NCI-H146 (cell line): ENCODE data around the gene GPX7.
A peak's percentile ranks its signal among the peaks of the same experiment; 100 is the strongest.

Source experiments
- DNase-seq: peaks from one replicate; lab custom pipeline; 2025; lab: John Stamatoyannopoulos, UW

GPX7 gene

DNA sequence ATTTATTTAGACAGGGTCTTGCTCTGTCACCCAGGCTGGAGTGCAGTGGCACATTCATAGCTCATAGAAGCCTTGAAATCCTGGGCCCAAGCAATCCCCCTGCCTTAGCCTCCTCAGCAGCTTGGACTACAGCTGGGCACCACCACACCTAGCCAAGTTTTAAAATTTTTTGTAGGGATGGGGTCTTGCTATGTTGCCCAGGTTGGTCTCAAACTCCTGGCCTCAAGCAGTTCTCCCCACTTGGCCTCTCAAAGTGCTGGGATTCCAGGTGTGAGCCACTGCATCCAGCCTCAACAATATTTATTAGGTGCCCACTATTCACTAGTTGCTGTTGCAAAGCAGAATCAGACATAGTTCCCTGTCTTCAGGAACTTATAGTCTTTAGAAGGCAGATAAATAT is 14.1 kb upstream of the GPX7 start:
- no peak for DNase-seq

DNA sequence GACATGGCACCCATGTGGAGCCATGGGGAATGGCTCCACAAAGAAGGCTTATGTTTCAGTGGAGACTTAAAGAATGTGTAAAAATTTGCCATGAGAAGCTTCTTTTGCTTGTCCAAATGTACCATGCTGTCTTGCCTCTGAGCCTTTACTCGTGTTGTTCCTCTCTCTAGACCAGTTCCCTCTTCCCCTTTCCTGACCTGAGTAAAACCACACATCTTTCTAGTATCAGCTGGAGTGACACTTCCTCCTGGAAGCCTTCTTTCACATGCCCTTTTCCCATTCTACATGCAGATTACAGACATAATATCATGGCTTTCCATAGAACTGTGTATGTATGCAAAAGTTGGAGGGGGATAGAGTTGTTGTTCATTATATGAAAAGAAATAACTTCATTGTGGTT is 13.6 kb upstream of the GPX7 start:
- no peak for DNase-seq

GRCh38 chr1:52590266-52590665 is 11.9 kb upstream of the GPX7 start:
- DNase-seq = peak; percentile 55

DNA sequence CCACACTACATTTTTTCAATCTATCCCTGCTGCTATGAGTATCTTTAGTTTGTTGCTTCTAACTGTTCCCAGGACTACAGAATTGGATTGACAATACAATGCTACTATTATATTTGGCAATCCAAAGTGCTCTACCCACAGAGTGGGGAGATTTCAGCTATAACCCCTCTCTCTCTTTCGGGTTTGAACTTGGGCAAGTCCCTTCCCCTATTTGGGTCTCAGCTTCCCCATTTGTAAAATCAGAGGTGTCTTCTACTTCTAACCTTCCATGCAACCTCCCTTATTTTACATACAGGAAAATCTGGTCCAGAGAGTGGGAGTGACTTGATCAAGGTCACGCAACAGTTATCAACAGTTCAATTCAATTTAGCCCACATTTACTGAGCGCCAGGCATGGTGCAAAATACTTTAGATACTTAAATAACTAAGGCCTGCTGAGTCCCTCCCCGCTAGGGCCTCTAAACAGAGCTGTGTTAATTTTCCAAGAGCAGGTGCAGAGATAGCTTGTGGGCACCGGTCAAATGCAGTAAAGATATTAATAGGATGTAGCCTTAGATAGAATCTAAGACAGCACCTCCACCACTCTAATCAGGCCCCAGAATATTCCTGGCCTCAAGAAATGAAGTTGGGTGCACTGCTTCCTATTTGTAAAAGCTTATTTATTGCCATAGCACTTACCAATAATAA is 9.4 kb upstream of the GPX7 start:
- DNase-seq = peak; percentile 27

DNA sequence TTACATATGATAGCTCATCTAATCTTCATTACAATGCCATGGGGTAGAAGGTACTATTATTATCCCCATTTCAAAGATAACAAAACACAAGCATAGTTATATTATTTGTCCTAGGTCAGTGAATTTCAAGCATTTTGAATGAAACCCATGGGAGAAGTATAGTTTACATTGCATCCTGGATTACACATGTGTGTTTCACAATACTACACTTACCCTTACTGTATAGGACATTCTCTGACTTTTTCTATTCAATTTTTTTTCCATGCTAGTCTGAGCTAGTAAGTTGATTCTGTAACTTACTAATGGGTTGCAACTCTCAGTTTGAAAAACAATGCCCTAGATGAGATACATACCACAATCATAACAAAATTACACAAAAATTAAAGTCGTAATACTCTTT is 8.7 kb upstream of the GPX7 start:
- no peak for DNase-seq

DNA sequence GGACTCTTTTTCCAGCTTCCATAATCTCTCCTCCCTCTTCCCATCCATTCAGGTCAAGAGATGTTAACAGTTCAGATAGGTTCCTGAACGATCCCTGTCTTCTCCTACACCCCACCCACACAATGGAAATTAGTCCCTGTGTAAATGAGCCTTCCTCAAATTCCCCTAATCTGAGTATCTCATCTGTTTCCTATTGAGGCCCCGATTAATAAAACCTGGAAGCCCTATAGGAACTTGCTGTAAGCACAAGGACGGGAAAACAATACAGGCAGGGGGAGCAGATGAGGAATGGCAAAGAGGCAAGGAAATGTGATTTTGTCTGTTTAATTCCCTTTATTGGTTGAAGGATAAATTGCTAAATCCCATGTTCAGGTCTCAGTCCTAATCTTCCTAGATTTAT is 7.1 kb upstream of the GPX7 start:
- DNase-seq = no peak

GRCh38 chr1:52597912-52598311 is 4.3 kb upstream of the GPX7 start:
- no peak for DNase-seq

DNA sequence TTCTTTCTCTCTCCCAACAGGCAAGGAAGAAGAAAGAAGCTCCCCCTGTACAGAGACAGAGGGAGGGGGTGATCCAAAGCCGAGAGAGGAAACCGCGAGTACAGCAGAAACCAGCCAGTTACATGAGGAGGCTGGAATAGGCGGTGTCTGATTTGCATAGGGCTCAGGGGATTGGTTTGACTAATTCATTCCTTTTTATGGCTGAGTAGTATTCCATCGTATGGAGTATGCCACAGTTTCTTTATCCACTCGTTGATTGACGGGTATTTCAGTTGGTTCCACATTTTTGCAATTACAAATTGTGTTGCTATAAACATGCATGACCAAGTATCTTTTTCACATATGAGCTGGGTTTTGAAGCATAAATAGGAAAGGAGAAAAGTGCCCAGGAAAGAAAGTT is 3.4 kb upstream of the GPX7 start:
- no peak for DNase-seq

- no peak for DNase-seq
Observed at GRCh38 chr1:52599236-52599635, 2.9 kb upstream of the GPX7 start.

DNA sequence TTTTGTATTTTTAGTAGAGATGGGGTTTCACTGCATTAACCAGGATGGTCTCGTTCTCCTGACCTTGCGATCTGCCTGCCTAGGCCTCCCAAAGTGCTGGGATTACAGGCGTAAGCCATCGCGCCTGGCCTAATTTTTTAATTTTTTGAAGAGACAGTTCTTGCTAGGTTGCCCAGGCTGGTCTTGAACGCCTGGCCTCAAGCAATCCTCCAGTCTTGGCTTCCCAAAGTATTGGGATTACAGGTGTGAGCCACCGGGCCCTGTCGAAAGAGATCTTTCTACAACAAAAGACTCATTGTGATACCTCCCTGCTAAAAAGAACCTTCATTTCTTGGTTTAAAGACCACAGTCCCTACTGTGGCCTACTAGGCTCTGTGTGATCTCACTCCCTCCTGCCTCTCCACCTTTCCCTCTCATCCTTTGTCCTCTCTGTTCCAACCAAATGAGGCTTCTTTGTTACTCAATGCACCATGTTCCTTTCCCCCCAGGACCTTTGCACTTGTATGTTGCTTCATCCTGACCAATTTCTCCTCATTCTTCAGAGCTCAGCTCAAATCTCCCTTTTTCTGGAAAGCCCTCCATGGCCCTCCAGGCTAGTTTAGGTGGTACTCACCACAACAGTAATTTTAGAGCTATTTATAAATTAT is 1.5 kb upstream of the GPX7 start:
- no peak for DNase-seq

DNA sequence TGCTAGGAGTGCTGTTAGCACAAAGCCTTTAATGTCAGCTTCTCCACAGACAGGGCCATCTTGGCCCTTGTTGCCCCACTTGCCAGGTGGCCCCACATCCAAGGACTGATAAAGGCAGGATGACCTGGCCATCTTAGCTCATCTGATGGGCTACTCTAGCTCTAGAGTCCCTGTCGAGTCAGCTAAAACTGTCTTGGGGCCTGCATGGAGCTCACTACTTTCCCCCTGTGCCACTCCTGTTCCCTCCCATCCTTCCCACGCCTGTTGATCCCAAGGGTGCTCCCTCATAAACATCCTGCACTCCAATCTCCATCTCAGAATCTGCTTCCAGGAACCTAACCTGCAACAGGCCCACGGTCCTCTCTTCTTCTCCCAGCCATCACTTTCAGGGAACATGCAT is 652 bp upstream of the GPX7 start:
- DNase-seq = no peak

- peak; percentile 30 for DNase-seq
Observed at GRCh38 chr1:52602856-52603600, 857 bp downstream of the GPX7 start.

GRCh38 chr1:52603630-52604029 is 1.5 kb downstream of the GPX7 start:
- DNase-seq = no peak

- DNase-seq = no peak
Observed at GRCh38 chr1:52604063-52604770, 2.0 kb downstream of the GPX7 start.

- DNase-seq = no peak
Observed at GRCh38 chr1:52613636-52614373, 11.6 kb downstream of the GPX7 start.

GRCh38 chr1:52614671-52615070 is 12.5 kb downstream of the GPX7 start:
- DNase-seq = no peak

- no peak for DNase-seq
Observed at GRCh38 chr1:52615489-52616042, 13.4 kb downstream of the GPX7 start.

DNA sequence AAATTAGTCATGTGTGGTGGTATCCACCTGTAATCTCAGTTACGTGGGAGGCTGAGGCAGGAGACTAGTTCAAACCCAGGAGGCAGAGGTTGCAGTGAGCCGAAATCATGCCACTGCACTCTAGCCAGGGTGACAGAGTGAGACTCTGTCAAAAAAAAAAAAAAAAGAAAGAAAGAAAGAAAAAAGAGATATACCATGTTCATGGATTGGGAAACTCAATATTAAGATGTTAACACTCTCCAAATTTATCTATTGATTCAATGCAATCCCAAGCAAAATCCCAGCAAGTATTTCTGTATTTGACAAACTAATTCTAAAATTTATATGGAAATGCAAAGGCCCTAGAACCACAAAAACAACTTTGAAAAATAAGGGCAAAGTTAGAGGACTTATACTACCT is 19.8 kb downstream of the GPX7 start:
- DNase-seq = no peak

GRCh38 chr1:52623812-52624211 is 21.6 kb downstream of the GPX7 start:
- DNase-seq = no peak

GRCh38 chr1:52627028-52627427 is 24.9 kb downstream of the GPX7 start:
- DNase-seq = no peak

- no peak for DNase-seq
Observed at GRCh38 chr1:52628614-52629324, 26.6 kb downstream of the GPX7 start.
